HG03342 (cell line): Measurements from ENCODE around the gene MSRB2.
A peak's percentile ranks its signal among the peaks of the same experiment; 100 is the strongest.
"Not testable (repeated sequence)": the region's sequence is repeated elsewhere in the genome, so short reads cannot be mapped to it uniquely, and the experiment has no call there.

Experiments used
- ATAC-seq: cut with Tn5 transposase; IDR thresholded peaks from one replicate; pipeline ENCODE4 v1.9.1; 2021; ENCODE audit warnings: mild to moderate bottlenecking, moderate library complexity; ENCODE audit not compliant: unreplicated experiment

The MSRB2 gene

GRCh38 chr10:23095404-23095965, at the start of gene MSRB2:
Gene MSRB2 (plus strand): TSS chr10:23095579. CDS start chr10:23095609, 30 bp downstream.
- peak; percentile 70 for ATAC-seq

- ATAC-seq = no peak
These were observed 49.4 kb upstream of the MSRB2 start for GRCh38 chr10:23046027-23046426.

GRCh38 chr10:23047201-23048050, 48.0 kb upstream of the MSRB2 start:
- no peak for ATAC-seq

GRCh38 chr10:23048191-23048590, 47.2 kb upstream of the MSRB2 start:
- ATAC-seq = no peak

- ATAC-seq = no peak
These were observed 44.1 kb upstream of the MSRB2 start for GRCh38 chr10:23051278-23051677.

- no peak for ATAC-seq
These were observed 43.5 kb upstream of the MSRB2 start for GRCh38 chr10:23051855-23052331.

- no peak for ATAC-seq
These were observed 42.3 kb upstream of the MSRB2 start for GRCh38 chr10:23053036-23053435.

GRCh38 chr10:23055424-23056185, 39.8 kb upstream of the MSRB2 start:
- no peak for ATAC-seq

- ATAC-seq = no peak
These were observed 39.2 kb upstream of the MSRB2 start for GRCh38 chr10:23056186-23056579.

GRCh38 chr10:23058366-23058765, 37.0 kb upstream of the MSRB2 start:
- ATAC-seq = no peak

- no peak for ATAC-seq
These were observed 34.5 kb upstream of the MSRB2 start for GRCh38 chr10:23060918-23061317.

GRCh38 chr10:23063045-23063972, 32.1 kb upstream of the MSRB2 start:
- ATAC-seq = no peak

GRCh38 chr10:23063973-23064812, 31.2 kb upstream of the MSRB2 start:
- ATAC-seq = no peak

GRCh38 chr10:23064813-23065114, 30.6 kb upstream of the MSRB2 start:
- not testable (repeated sequence) for ATAC-seq

- ATAC-seq = no peak
These were observed 30.0 kb upstream of the MSRB2 start for GRCh38 chr10:23065181-23065948.

- ATAC-seq = no peak
These were observed 28.0 kb upstream of the MSRB2 start for GRCh38 chr10:23067337-23067736.

- peak; percentile 60 for ATAC-seq
These were observed 27.2 kb upstream of the MSRB2 start for GRCh38 chr10:23067939-23068775.
